ENCODE results near the gene INTS4.
"Not testable (repeated sequence)": the region's sequence is repeated elsewhere in the genome, so short reads cannot be mapped to it uniquely, and the experiment has no call there.

Gene INTS4

DNA sequence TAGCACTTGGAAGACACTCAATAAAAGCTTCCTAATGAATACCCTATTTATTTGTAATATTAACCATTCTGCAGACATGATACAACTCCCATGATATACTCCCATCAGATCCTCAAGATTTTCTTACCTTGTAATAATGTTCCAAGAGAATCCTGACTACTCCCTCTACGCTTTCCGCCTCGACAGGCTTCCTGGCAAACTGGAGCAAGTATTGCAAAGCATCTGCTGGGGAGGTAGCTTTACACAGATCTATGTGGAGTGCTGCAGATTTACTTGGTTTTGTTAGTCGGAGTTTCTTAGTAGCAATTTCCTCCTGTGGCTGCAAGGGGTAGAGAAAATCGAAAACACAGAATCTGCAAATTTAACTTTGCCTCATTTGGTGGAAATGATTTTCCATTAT, 3.5 kb downstream of the INTS4 start:
- Histone ChIP-seq H4K20me1 (ENCODE audit: insufficient read depth, low read length) (no peaks in the 10 kb centered on the region), H3K9ac (ENCODE audit: low read depth, low read length) (no peak overlapping the region), H3K4me3 (ENCODE audit: low read depth in 1 of 2, low read length in 2 of 2) (no peak overlapping the region), H2AFZ (ENCODE audit: low read depth, low read length) (no peak overlapping the region), H3K36me3 (ENCODE audit: insufficient read depth, low read length) (peaks cover 50% of the 10 kb centered on the region), H3K9me3 (ENCODE audit: insufficient read depth, low read length, severe bottlenecking) (no peaks in the 10 kb centered on the region), H3K27me3 (ENCODE audit: insufficient read depth, low read length, poor library complexity) (no peaks in the 10 kb centered on the region), H3K4me1 (ENCODE audit: insufficient read depth, low read length) (peaks cover 30% of the 10 kb centered on the region), H3K4me2 (ENCODE audit: insufficient read depth, low read length) (no peak overlapping the region), H3K27ac (ENCODE audit: low read length) (no peak overlapping the region), H3K79me2 (ENCODE audit: insufficient read depth, low read length) (peaks cover 53% of the 10 kb centered on the region)
- TF ChIP-seq, protein P1, sequence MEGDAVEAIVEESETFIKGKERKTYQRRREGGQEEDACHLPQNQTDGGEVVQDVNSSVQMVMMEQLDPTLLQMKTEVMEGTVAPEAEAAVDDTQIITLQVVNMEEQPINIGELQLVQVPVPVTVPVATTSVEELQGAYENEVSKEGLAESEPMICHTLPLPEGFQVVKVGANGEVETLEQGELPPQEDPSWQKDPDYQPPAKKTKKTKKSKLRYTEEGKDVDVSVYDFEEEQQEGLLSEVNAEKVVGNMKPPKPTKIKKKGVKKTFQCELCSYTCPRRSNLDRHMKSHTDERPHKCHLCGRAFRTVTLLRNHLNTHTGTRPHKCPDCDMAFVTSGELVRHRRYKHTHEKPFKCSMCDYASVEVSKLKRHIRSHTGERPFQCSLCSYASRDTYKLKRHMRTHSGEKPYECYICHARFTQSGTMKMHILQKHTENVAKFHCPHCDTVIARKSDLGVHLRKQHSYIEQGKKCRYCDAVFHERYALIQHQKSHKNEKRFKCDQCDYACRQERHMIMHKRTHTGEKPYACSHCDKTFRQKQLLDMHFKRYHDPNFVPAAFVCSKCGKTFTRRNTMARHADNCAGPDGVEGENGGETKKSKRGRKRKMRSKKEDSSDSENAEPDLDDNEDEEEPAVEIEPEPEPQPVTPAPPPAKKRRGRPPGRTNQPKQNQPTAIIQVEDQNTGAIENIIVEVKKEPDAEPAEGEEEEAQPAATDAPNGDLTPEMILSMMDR (IDR thresholded peaks at IDR 0.05; ENCODE audit: borderline replicate concordance, extremely low read depth, low read length, poor library complexity, severe bottlenecking), result no peak
- TF ChIP-seq EZH2 (IDR thresholded peaks at IDR 0.05; ENCODE audit: borderline replicate concordance, low read depth, low read length, severe bottlenecking), result no peak
- ATAC-seq (ENCODE audit: insufficient read depth, low read depth), result no peak
- DNase-seq, result no peak

DNA sequence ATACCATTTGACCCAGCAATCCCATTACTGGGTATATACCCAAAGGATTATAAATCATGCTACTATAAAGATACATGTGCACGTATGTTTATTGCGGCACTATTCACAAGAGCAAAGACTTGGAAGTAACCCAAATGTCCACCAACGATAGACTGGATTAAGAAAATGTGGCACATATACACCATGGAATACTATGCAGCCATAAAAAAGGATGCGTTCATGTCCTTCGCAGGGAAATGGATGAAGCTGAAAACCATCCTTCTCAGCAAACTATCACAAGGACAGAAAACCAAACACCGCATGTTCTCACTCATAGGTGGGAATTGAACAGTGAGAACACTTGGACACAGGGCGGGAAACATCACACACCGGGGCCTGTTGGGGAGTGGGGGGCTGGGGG, 8.0 kb downstream of the INTS4 start:
- H3K79me2 ChIP-seq (ENCODE audit: insufficient read depth, low read length), result peaks cover 43% of the 10 kb centered on the region
- not testable (repeated sequence) for H3K27ac ChIP-seq (ENCODE audit: low read length); H2AFZ ChIP-seq (ENCODE audit: low read depth, low read length); H4K20me1 ChIP-seq (ENCODE audit: insufficient read depth, low read length); DNase-seq; H3K4me2 ChIP-seq (ENCODE audit: insufficient read depth, low read length); H3K9me3 ChIP-seq (ENCODE audit: insufficient read depth, low read length, severe bottlenecking); H3K4me1 ChIP-seq (ENCODE audit: insufficient read depth, low read length); H3K9ac ChIP-seq (ENCODE audit: low read depth, low read length); ATAC-seq (ENCODE audit: insufficient read depth, low read depth); H3K27me3 ChIP-seq (ENCODE audit: insufficient read depth, low read length, poor library complexity); H3K4me3 ChIP-seq (ENCODE audit: low read depth in 1 of 2, low read length in 2 of 2)
- peaks cover 66% of the 10 kb centered on the region for H3K36me3 ChIP-seq (ENCODE audit: insufficient read depth, low read length)

DNA sequence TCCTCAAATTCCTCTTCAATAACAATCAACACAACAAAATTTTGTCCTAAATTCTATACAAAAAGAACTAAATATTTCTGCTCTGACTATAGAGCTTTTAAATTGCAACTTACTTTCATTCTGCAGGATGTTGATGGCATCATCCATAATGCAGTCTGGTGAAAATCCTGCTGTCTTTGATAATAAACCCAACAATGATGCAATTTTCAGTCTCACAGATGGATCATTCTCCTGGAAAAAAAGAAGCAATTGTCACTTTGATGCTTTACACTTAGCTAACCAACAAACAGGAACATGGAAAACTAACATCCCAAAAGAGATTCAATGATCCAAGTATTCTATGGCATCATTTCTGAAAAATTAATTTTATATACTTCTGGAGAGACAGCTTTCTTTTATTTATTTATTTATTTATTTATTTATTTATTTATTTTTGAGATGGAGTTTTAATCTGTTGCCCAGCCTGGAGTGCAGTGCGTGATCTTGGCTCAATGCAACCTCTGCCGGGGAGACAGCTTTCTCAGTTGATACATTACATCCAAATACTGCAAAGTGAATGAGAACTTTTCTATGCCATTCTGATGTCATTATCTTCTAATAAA, 13.0 kb downstream of the INTS4 start:
- no peak overlapping the region for H3K4me2 ChIP-seq (ENCODE audit: insufficient read depth, low read length)
- no peak overlapping the region for H3K27ac ChIP-seq (ENCODE audit: low read length)
- no peaks in the 10 kb centered on the region for H3K4me1 ChIP-seq (ENCODE audit: insufficient read depth, low read length)
- no peaks in the 10 kb centered on the region for H3K27me3 ChIP-seq (ENCODE audit: insufficient read depth, low read length, poor library complexity)
- ATAC-seq (ENCODE audit: insufficient read depth, low read depth), result no peak
- H3K36me3 ChIP-seq (ENCODE audit: insufficient read depth, low read length), result peaks cover 62% of the 10 kb centered on the region
- DNase-seq, result no peak
- no peaks in the 10 kb centered on the region for H4K20me1 ChIP-seq (ENCODE audit: insufficient read depth, low read length)
- H3K4me3 ChIP-seq (ENCODE audit: low read depth in 1 of 2, low read length in 2 of 2), result no peak overlapping the region
- H2AFZ ChIP-seq (ENCODE audit: low read depth, low read length), result no peak overlapping the region
- no peaks in the 10 kb centered on the region for H3K9me3 ChIP-seq (ENCODE audit: insufficient read depth, low read length, severe bottlenecking)
- no peak overlapping the region for H3K9ac ChIP-seq (ENCODE audit: low read depth, low read length)
- peaks cover 22% of the 10 kb centered on the region for H3K79me2 ChIP-seq (ENCODE audit: insufficient read depth, low read length)
- no peak for TF ChIP-seq EZH2 (IDR thresholded peaks at IDR 0.05; ENCODE audit: borderline replicate concordance, low read depth, low read length, severe bottlenecking)
- TF ChIP-seq, protein P1 (IDR thresholded peaks at IDR 0.05; ENCODE audit: borderline replicate concordance, extremely low read depth, low read length, poor library complexity, severe bottlenecking), result no peak

DNA sequence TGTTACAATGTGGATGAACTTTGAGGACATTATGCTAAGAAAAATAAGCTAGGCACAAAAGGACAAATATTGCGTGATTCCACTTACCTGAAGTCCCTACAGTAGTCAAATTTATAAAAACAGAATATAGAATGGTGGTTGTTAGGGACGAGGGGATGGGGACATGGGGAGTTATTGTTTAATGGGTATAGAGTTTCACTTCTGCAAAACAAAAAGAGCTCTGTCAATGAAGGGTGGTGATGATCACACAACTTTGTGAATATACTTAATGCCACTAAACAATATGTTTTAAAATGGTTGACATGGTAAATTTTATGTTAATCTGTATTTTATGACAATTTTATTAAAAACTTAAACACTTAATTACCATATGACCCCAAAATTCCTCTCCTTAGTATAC, 26.1 kb downstream of the INTS4 start:
- Histone ChIP-seq H3K27ac (ENCODE audit: low read length) (no peak overlapping the region), H2AFZ (ENCODE audit: low read depth, low read length) (no peak overlapping the region), H3K27me3 (ENCODE audit: insufficient read depth, low read length, poor library complexity) (no peaks in the 10 kb centered on the region), H3K9ac (ENCODE audit: low read depth, low read length) (no peak overlapping the region), H3K4me2 (ENCODE audit: insufficient read depth, low read length) (no peak overlapping the region), H3K79me2 (ENCODE audit: insufficient read depth, low read length) (no peaks in the 10 kb centered on the region), H3K9me3 (ENCODE audit: insufficient read depth, low read length, severe bottlenecking) (no peaks in the 10 kb centered on the region), H3K4me1 (ENCODE audit: insufficient read depth, low read length) (no peaks in the 10 kb centered on the region), H3K36me3 (ENCODE audit: insufficient read depth, low read length) (peaks cover 32% of the 10 kb centered on the region; the same call in 1 of the 2 replicates), H4K20me1 (ENCODE audit: insufficient read depth, low read length) (no peaks in the 10 kb centered on the region), H3K4me3 (ENCODE audit: low read depth in 1 of 2, low read length in 2 of 2) (no peak overlapping the region)
- ATAC-seq (ENCODE audit: insufficient read depth, low read depth) (no peak), DNase-seq (no peak)
- TF ChIP-seq, protein P1 (IDR thresholded peaks at IDR 0.05; ENCODE audit: borderline replicate concordance, extremely low read depth, low read length, poor library complexity, severe bottlenecking), result no peak
- no peak for TF ChIP-seq EZH2 (IDR thresholded peaks at IDR 0.05; ENCODE audit: borderline replicate concordance, low read depth, low read length, severe bottlenecking)

Measured in DND-41 (cell line).